Caki2 (cell line): ENCODE measurements around the gene NUCKS1. TPM values are rescaled to one million over a fixed set of nuclear protein-coding genes. Genes with fewer than 3 reads are reported as not detected.

Experiments
- DNase-seq: peaks from one replicate; pipeline ENCODE4 v3.0.0-alpha.2; 2015; ENCODE audit warnings: low read depth
- in situ Hi-C: cut with HindIII; loops from 2 replicates; pipeline ENCODE4 v1.10.0; 2016; ENCODE audit warnings: low sequenced_read_pairs, low pct_unique_long_range_greater_than_20kb, mixed read lengths
- total RNA-seq: library from RNA; depleted of rRNA; stranded (reverse); fragments of >200 nt; shearing (Covaris generic); gene quantifications from 2 replicates; pipeline ENCODE4 v1.2.3, GENCODE V29; 2014; ENCODE audit warnings: low replicate concordance

NUCKS1 gene
- total RNA-seq, 1 experiment from 2014 or later: 109 TPM

GRCh38 chr1:205774198-205775014 lies 24.4 kb upstream of the NUCKS1 start:
- DNase-seq: no peak
- in situ Hi-C loops: no loop called here

- in situ Hi-C loops: no loop called here
- no peak for DNase-seq
Observed at GRCh38 chr1:205772607-205773032, 22.6 kb upstream of the NUCKS1 start.

GRCh38 chr1:205770618-205771017 lies 20.6 kb upstream of the NUCKS1 start:
- DNase-seq: no peak
- in situ Hi-C loops: no loop called here

DNA sequence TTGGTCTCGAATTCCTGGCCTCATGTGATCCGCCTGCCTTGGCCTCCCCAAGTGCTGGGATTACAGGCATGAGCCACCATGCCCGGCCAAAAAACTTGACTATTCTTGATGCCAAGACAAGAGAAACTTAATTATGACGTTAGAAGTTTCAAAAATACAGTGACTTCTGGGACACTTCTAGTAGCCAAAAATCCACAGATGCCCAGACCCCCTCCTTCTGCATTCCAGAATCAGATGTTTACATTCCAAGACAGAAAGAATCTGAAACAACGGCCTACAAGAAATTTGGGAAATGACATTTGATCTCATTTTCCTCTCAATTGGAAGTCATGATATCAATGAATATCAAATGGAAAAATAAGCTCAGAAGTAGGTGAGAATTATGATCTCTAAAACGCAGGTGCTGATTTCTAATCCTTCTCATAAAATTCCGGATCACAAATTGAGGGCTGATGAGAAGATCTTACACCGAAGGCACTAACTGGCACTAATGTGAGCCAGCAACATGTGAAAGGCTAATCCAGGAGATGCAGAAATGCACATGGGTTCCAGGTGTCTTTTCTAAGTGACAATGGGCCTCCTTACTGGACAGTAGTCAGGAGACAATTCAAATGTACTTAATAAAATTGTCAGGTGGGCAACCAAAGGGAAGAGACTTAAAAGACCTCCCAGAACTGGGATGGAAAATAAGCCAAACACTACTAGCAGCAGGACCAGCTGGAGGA lies 19.8 kb upstream of the NUCKS1 start:
- no peak for DNase-seq
- in situ Hi-C loops: no loop called here

DNA sequence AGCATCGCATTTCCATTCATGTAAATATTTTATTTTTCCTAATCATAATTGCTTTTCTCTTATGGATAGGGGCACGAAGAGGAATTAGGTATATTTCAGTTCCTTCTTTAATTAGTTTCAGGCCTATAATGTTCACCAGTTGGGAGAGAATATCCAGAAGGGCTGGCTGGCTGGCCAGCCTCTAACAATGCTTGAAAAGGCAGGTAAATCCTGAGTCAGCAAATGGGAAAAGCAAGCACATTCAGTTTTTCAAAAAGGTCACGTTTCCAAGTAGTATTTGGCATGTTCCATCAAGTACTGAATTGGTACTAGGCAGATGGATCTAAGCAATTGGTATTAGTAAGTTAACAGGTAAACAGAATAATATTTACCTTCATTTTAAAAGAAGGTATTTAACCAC lies 17.3 kb upstream of the NUCKS1 start:
- no peak for DNase-seq
- in situ Hi-C loops: no loop called here

GRCh38 chr1:205766570-205766969 lies 16.6 kb upstream of the NUCKS1 start:
- in situ Hi-C loops: no loop called here

DNA sequence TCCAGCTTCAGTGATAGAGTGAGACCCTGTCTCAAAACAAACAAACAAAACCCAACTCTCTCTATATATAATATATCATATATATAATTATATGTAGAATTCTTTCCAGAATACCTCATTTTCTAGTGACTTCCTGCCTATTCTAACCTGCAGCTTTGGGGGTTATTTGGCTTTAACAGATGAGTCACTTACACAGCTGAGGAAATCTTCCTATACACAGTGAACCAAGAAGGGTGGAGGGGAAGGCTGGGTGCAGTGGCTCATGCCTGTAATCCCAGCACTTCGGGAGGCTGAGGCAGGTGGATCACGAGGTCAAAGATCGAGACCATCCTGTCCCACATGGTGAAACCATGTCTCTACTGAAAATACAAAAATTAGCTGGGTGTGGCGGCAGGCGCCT lies 16.1 kb upstream of the NUCKS1 start:
- no peak for DNase-seq
- in situ Hi-C loops: no loop called here

More at GRCh38 chr1:205766570-205766969, 16.6 kb upstream of the NUCKS1 start:
- DNase-seq: no peak

GRCh38 chr1:205764578-205764977 lies 14.6 kb upstream of the NUCKS1 start:
- in situ Hi-C loops: no loop called here
- DNase-seq: no peak

- DNase-seq: no peak
- in situ Hi-C loops: no loop called here
Observed at GRCh38 chr1:205763980-205764379, 14.0 kb upstream of the NUCKS1 start.

- DNase-seq: no peak
- in situ Hi-C loops: no loop called here
Observed at GRCh38 chr1:205760606-205761005, 10.6 kb upstream of the NUCKS1 start.

DNA sequence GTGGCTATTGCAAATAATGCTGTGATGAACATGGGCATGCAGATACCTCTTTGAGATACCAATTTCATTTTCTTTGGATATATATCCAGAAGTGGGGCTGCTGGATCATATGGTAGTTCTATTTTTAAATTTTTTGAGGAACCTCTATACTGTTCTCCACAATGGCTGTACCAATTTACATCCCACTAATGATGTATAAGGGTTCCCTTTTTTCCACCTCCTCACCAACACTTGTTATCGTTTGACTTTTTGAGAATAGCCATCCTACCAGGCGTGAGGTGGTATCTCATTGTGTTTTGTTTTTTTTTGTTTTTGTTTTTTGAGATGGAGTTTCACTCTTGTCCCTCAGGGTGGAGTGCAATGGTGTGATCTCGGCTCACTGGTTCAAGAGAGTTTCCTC lies 6.6 kb upstream of the NUCKS1 start:
- in situ Hi-C loops: no loop called here
- DNase-seq: no peak

- in situ Hi-C loops: no loop called here
- no peak for DNase-seq
Observed at GRCh38 chr1:205754857-205755256, 4.9 kb upstream of the NUCKS1 start.

DNA sequence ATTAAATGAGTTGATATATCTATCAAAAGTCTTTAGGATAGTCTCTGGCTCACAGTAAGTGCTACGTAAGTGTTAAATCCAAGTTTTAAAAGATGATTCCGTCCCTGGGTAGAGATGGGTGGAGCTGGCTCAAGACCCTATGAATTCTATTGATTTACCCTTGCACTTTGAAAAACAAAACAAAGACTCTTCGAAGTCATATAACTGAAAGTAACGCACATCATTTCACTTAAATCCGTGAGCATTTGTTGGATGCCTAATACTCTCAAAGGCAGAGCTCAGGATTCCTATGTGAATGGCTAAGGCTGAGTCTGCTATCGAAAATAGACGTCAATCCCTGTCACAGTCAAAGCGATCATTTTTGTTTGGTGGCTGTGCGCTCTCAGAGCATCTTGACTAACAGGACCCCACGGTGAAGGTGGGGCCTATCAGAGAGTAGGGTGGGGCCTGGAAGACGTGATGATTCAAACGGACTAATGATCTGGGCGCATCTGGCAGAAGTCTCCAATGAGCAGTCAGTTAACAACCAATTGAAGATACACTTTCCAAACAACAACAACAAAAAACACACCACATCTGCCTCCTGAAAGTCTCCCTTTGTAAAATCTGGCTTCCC lies 1.2 kb upstream of the NUCKS1 start:
- DNase-seq: peak; percentile 53
- in situ Hi-C loops: no loop called here

DNA sequence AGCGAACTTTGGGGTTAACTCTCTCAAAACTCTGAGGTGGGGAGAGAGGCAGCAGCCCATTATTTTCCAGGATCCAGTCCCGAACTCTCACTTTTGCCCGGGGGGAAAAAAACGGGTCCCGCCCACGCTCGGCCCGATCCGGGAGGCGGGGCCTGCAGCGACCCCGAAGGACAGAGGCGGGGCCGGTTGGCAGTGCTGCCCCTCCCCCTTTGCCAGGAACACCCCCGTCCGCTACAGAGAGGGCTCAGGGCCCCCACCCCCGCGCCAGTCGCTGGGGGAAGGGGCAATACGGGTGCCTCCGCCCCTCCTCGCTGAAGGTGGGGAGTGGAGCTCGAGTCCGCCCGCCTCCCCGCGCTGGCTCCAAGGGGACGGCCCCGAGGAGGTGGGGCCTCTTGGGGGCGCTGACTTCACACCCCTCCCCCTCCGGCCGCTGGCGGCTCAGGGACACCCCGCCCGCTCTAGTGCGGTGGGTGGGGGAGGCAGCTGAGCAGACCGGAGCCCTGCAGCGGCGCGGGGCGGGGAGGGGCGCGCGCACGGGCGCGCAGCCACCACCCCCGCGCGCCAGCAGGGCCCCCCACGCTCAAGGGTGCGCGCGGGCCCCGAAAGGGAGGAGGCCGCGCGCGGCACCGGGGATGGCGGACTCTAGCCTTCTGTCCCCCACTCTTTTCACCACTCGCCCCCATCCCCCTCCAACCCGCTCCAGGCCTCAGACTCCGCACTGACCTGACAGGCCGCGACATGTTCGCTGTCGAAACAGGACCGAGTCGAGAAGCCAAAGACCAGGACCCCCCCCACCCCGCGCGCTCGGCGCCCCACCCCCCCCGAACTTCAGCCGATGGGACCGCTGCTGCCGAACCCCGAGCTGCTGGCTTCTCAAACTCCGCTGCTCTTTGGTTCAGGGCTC lies 496 bp downstream of the NUCKS1 start:
- peak; percentile 99 for DNase-seq
- in situ Hi-C loops: no loop called here

- in situ Hi-C loops: no loop called here
- DNase-seq: no peak
Observed at GRCh38 chr1:205748403-205749233, 1.4 kb downstream of the NUCKS1 start.

DNA sequence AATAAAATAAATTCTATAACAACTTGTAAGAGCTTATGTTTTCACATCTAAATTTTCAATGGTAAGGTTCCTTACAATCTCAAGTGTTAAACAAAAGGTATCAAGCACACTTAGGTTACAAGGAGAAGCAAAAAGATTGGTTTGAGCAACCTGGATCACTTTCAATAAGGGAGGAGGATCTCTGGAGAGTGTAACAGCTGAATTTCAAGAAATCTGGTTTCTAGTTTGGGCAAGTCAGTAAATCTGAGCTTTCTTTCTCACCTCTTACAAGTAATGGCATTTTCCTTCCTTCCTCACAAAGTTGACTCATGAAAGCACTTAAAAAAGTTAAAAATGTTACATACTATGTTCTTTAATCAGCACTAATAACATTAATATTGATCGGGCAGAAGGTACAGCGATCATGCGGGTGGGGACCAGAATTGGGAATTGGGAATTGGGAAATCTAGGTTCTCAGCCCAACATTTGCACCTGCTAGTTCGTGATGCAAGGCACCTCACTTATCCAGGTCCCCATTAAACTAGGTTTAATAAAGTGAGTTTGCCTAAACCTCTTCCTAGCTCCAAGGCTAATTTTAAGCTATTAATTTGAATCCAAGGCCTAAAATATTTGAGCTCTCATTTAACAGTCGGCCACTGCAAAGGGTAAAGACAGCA lies 3.1 kb downstream of the NUCKS1 start:
- in situ Hi-C loops: no loop called here

GRCh38 chr1:205744403-205744802 lies 5.6 kb downstream of the NUCKS1 start:
- in situ Hi-C loops: no loop called here
- no peak for DNase-seq

More for the DNA sequence above, 3.1 kb downstream of the NUCKS1 start:
- no peak for DNase-seq
